Gastroesophageal sphincter (tissue), 3 donors: ENCODE results near the gene IRAK4.

Experiments used
- CTCF ChIP-seq, 4 experiments: fragments of 200-600 bp in 2 of 4; fragments of 450-650 bp in 2 of 4; sonication (generic) in 1 of 4; IDR thresholded peaks; one replicate each; pipeline ENCODE4 v1.5.1; 2017 to 2019; ENCODE audit warnings: antibody characterized with exemption in 4 of 4, mild to moderate bottlenecking in 2 of 4, moderate library complexity in 2 of 4
- POLR2A ChIP-seq, 2 donors: fragments of 450-650 bp; IDR thresholded peaks; one replicate each; pipeline ENCODE4 v1.6.1; 2017; ENCODE audit warnings: antibody characterized with exemption in 2 of 2, mild to moderate bottlenecking in 2 of 2, moderate library complexity in 1 of 2

GRCh38 chr12:43733687-43734086 lies 25.1 kb upstream of the IRAK4 start:
- no peak for TF ChIP-seq CTCF (IDR thresholded peaks at IDR 0.05)
- no peak for TF ChIP-seq POLR2A (IDR thresholded peaks at IDR 0.05)
